B cell (primary cell): ENCODE results near the gene TRIM52. TPM values are rescaled to one million over a fixed set of nuclear protein-coding genes. Genes with fewer than 3 reads are reported as not detected.
"Not testable (repeated sequence)": the region's sequence is repeated elsewhere in the genome, so short reads cannot be mapped to it uniquely, and the experiment has no call there.

Experiments
- ATAC-seq: fragments of 200-7000 bp; cut with Tn5 transposase; one replicate; pipeline ENCODE4 v1.10.0; 2021; ENCODE audit warnings: low read depth, mild to moderate bottlenecking, moderate number of reproducible peaks, moderate library complexity
- CTCF ChIA-PET: fragments of 350-600 bp; sonication (Branson Sonifier 250); formaldehyde crosslinking; loops from one replicate; lab custom pipeline; 2021; ENCODE audit warnings: antibody characterized with exemption, inconsistent platforms; lab: Charles Lee
- POLR2A ChIA-PET: fragments of 350-600 bp; sonication (Branson Sonifier 250); formaldehyde crosslinking; loops from one replicate; lab custom pipeline; 2021; ENCODE audit warnings: antibody characterized with exemption; lab: Charles Lee
- DNase-seq: peaks from one replicate; pipeline ENCODE4 v3.0.0; 2013
- H2AFZ ChIP-seq: 2 replicates; pipeline ENCODE4 v1.6.1; 2012; ENCODE audit warnings: mild to moderate bottlenecking, low read depth, low read length; ENCODE audit not compliant: insufficient read depth, poor library complexity, severe bottlenecking
- H3K27ac ChIP-seq, 2 donors: 1 replicate in 1 of 2; 2 replicates in 1 of 2; pipeline ENCODE4 v1.5.1; 2012 to 2013; ENCODE audit warnings: low read length in 2 of 2, mild to moderate bottlenecking in 2 of 2, moderate library complexity in 1 of 2
- H3K27me3 ChIP-seq, 4 experiments: fragments of 200-600 bp in 1 of 4; sonication (generic) in 1 of 4; replicated peaks in 1 of 4; 1 replicate in 2 of 4; 2 replicates in 2 of 4; pipeline versions ENCODE4 v1.6.1 to v1.7.0; 2013 to 2016; ENCODE audit warnings: low read length in 3 of 4, mild to moderate bottlenecking in 2 of 4, mixed read lengths in 1 of 4, moderate library complexity in 1 of 4; ENCODE audit not compliant: insufficient read depth in 4 of 4, control insufficient read depth in 3 of 4; ENCODE audit errors: control extremely low read depth in 1 of 4
- H3K36me3 ChIP-seq, 2 experiments: replicated peaks in 1 of 2; 1 replicate in 1 of 2; 2 replicates in 1 of 2; pipeline versions ENCODE4 v1.6.1 to v1.7.1; 2013; ENCODE audit warnings: low read length in 1 of 2; ENCODE audit not compliant: insufficient read depth in 2 of 2, control insufficient read depth in 1 of 2; ENCODE audit errors: control extremely low read depth in 1 of 2, extremely low read depth in 1 of 2
- H3K4me1 ChIP-seq, 2 donors: fragments of 200-600 bp in 1 of 2; sonication (generic) in 1 of 2; 1 replicate in 1 of 2; 2 replicates in 1 of 2; pipeline versions ENCODE4 v1.5.1 to v1.6.1; 2013 to 2017; ENCODE audit warnings: low read length in 2 of 2; ENCODE audit not compliant: control insufficient read depth in 2 of 2, insufficient read depth in 2 of 2
- H3K4me2 ChIP-seq: replicated peaks from 2 replicates; pipeline ENCODE3; 2012; ENCODE audit warnings: mild to moderate bottlenecking, low read depth, low read length; ENCODE audit not compliant: poor library complexity, severe bottlenecking
- H3K4me3 ChIP-seq, 5 experiments: fragments of 200-600 bp in 1 of 5; sonication (generic) in 1 of 5; 1 replicate in 3 of 5; 2 replicates in 2 of 5; pipeline versions ENCODE4 v1.5.1 to v1.7.0; 2011 to 2016; ENCODE audit warnings: low read length in 4 of 5, mild to moderate bottlenecking in 4 of 5, low read depth in 2 of 5, control low read depth in 1 of 5, moderate library complexity in 1 of 5; ENCODE audit not compliant: insufficient read depth in 1 of 5; ENCODE audit errors: control extremely low read depth in 1 of 5, extremely low read depth in 1 of 5
- H3K79me2 ChIP-seq: fragments of 200-600 bp; sonication (generic); one replicate; pipeline ENCODE4 v1.6.0; 2016; ENCODE audit warnings: low read length; ENCODE audit not compliant: control insufficient read depth, insufficient read depth
- H3K9ac ChIP-seq: fragments of 200-600 bp; sonication (generic); 2 replicates; pipeline ENCODE4 v1.6.1; 2017; ENCODE audit warnings: mild to moderate bottlenecking, low read length, moderate library complexity
- H3K9me3 ChIP-seq, 3 donors: one replicate each; pipeline versions ENCODE4 v1.6.1 to v1.7.1; 2013; ENCODE audit warnings: low read length in 2 of 3; ENCODE audit not compliant: control insufficient read depth in 2 of 3, insufficient read depth in 1 of 3; ENCODE audit errors: control extremely low read depth in 1 of 3
- H4K20me1 ChIP-seq: 2 replicates; pipeline ENCODE4 v1.6.0; 2012; ENCODE audit warnings: mild to moderate bottlenecking, low read length; ENCODE audit not compliant: insufficient read depth, control insufficient read depth, poor library complexity, severe bottlenecking
- H3K27ac Mint-ChIP-seq: one replicate; pipeline ENCODE4 v1.8.0; 2021; ENCODE audit warnings: mixed read lengths
- H3K27me3 Mint-ChIP-seq: one replicate; pipeline ENCODE4 v1.8.0; 2021; ENCODE audit warnings: mixed read lengths
- H3K4me1 Mint-ChIP-seq: one replicate; pipeline ENCODE4 v1.8.0; 2021; ENCODE audit warnings: mixed read lengths
- H3K4me3 Mint-ChIP-seq: one replicate; pipeline ENCODE4 v1.8.0; 2021; ENCODE audit warnings: mixed read lengths
- H3K9me3 Mint-ChIP-seq: one replicate; pipeline ENCODE4 v1.8.0; 2022; ENCODE audit warnings: mixed read lengths; ENCODE audit not compliant: insufficient read depth
- EZH2 ChIP-seq: IDR thresholded peaks from 2 replicates; pipeline ENCODE4 v1.6.1; 2012; ENCODE audit warnings: borderline replicate concordance, low read depth, mild to moderate bottlenecking, moderate library complexity, low read length; ENCODE audit not compliant: insufficient read depth, poor library complexity, severe bottlenecking
- WGBS: methylation state at CpG from one replicate; pipeline ENCODE4 v1.1.5; 2013; ENCODE audit warnings: missing lambda C conversion rate; ENCODE audit not compliant: insufficient coverage; 5-methylcytosine and 5-hydroxymethylcytosine counted together
- intact Hi-C: fragments of 100-400 bp; cut with micrococcal nuclease; formaldehyde crosslinking; loops from one replicate; pipeline ENCODE4 v1.10.0; 2022
- polyA plus RNA-seq: library from polyadenylated mRNA; depleted of rRNA; stranded (reverse); fragments of >200 nt; gene quantifications from 2 replicates; pipeline ENCODE4 v1.2.3, GENCODE V29; 2012
- total RNA-seq, 2 donors: library from RNA; stranded (reverse); fragments of 120-200 nt in 1 of 2; gene quantifications; 1 replicate in 1 of 2; 2 replicates in 1 of 2; pipeline versions ENCODE4 v1.2.3 to v1.2.4, GENCODE V29; 2013 to 2022
- TF ChIP-seq, protein P1 (sequence below): fragments of 200-600 bp; IDR thresholded peaks from one replicate; pipeline ENCODE4 v1.8.0; 2022; ENCODE audit warnings: antibody characterized with exemption, mild to moderate bottlenecking

TRIM52 gene
- total and polyA plus RNA-seq, 2 donors (not counting 1 experiment from before 2014, with no cell fraction given): 29.9 to 61.3 TPM

GRCh38 chr5:181282874-181283273, 21.9 kb upstream of the TRIM52 start:
- Mint-ChIP-seq H3K4me3 (no peak overlapping the region), H3K9me3 (no peaks in the 10 kb centered on the region), H3K4me1 (peaks cover 19% of the 10 kb centered on the region), H3K27me3 (no peaks in the 10 kb centered on the region), H3K27ac (no peak overlapping the region)
- no peak overlapping the region for H2AFZ ChIP-seq
- H3K9ac ChIP-seq: no peak overlapping the region
- ATAC-seq: no peak
- H3K27me3 ChIP-seq: no peaks in the 10 kb centered on the region
- ChIA-PET CTCF (no interaction called here), POLR2A (no interaction called here)
- no peak for DNase-seq
- H3K4me2 ChIP-seq: no peak overlapping the region
- H3K27ac ChIP-seq: no peak overlapping the region
- no peaks in the 10 kb centered on the region for H3K9me3 ChIP-seq
- peaks cover 15 to 16% of the 10 kb centered on the region in 2 donors for H3K4me1 ChIP-seq
- H3K4me3 ChIP-seq: no peak overlapping the region
- H4K20me1 ChIP-seq: no peaks in the 10 kb centered on the region
- H3K79me2 ChIP-seq: no peaks in the 10 kb centered on the region
- TF ChIP-seq EZH2: no peak
- TF ChIP-seq, protein P1, sequence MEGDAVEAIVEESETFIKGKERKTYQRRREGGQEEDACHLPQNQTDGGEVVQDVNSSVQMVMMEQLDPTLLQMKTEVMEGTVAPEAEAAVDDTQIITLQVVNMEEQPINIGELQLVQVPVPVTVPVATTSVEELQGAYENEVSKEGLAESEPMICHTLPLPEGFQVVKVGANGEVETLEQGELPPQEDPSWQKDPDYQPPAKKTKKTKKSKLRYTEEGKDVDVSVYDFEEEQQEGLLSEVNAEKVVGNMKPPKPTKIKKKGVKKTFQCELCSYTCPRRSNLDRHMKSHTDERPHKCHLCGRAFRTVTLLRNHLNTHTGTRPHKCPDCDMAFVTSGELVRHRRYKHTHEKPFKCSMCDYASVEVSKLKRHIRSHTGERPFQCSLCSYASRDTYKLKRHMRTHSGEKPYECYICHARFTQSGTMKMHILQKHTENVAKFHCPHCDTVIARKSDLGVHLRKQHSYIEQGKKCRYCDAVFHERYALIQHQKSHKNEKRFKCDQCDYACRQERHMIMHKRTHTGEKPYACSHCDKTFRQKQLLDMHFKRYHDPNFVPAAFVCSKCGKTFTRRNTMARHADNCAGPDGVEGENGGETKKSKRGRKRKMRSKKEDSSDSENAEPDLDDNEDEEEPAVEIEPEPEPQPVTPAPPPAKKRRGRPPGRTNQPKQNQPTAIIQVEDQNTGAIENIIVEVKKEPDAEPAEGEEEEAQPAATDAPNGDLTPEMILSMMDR: no peak
- WGBS: 84% methylated on average over 3 of the region's 7 CpGs
- intact Hi-C loops: no loop called here
- H3K36me3 ChIP-seq: no peaks in the 10 kb centered on the region

DNA sequence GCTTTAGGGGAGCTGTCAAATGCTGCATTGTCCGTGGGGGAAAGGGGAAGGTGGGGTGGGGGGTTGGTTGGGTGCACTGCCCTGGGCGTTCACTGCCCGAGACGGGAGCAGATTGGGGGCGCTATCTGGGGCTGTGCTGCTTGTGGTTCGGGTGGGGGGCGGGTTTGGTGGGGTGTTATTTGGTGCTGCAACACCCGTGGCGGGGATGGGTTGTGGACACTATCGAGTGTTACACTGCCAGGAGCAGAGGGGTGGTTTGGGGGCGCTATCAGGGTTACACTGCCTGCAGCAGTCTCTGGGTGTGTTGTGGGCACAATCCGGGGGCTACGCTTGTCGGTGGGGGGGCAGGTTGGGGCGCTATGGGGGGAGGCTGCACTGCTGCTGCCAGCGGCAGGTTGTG, 21.5 kb upstream of the TRIM52 start:
- H3K4me2 ChIP-seq, H3K79me2 ChIP-seq, H3K4me3 Mint-ChIP-seq, POLR2A ChIA-PET, H3K9me3 ChIP-seq, H3K9ac ChIP-seq, H3K27me3 ChIP-seq, H3K27ac Mint-ChIP-seq, H3K9me3 Mint-ChIP-seq, H3K4me3 ChIP-seq, H2AFZ ChIP-seq, H4K20me1 ChIP-seq, H3K27ac ChIP-seq, DNase-seq, H3K27me3 Mint-ChIP-seq, ATAC-seq, intact Hi-C loops, H3K36me3 ChIP-seq, CTCF ChIA-PET: not testable (repeated sequence)
- WGBS: 93% methylated on average over 3 of the region's 16 CpGs
- H3K4me1 ChIP-seq: peaks cover 11% of the 10 kb centered on the region in 2 donors
- peaks cover 15% of the 10 kb centered on the region for H3K4me1 Mint-ChIP-seq
